Thoracic aorta (tissue), 2 donors: ENCODE results near the gene ARID3B. TPM values are rescaled to one million over a fixed set of nuclear protein-coding genes. Genes with fewer than 3 reads are reported as not detected.

Experiments
- ATAC-seq: fragments of 150-250 bp; one replicate; pipeline ENCODE4 v1.8.0; 2017; ENCODE audit warnings: low read depth; ENCODE audit not compliant: insufficient number of reproducible peaks, low FRiP score
- DNase-seq: peaks from one replicate; pipeline ENCODE4 v3.0.0-alpha.2; 2020; ENCODE audit warnings: low spot score
- H3K27ac ChIP-seq, 2 donors: fragments of 200-600 bp; sonication (generic); 1 replicate in 1 of 2; 2 replicates in 1 of 2; pipeline ENCODE4 v1.5.1; 2016; ENCODE audit warnings: mild to moderate bottlenecking in 2 of 2, moderate library complexity in 2 of 2
- H3K27me3 ChIP-seq: fragments of 200-600 bp; sonication (generic); replicated peaks from 2 replicates; pipeline ENCODE4 v1.6.0; 2016; ENCODE audit warnings: mild to moderate bottlenecking; ENCODE audit not compliant: insufficient read depth
- H3K36me3 ChIP-seq: fragments of 200-600 bp; sonication (generic); one replicate; pipeline ENCODE4 v1.5.1; 2016
- H3K4me1 ChIP-seq, 2 donors: fragments of 200-600 bp; sonication (generic); 1 replicate in 1 of 2; 2 replicates in 1 of 2; pipeline versions ENCODE4 v1.5.1 to v1.6.0; 2016; ENCODE audit warnings: low read depth in 2 of 2, mild to moderate bottlenecking in 1 of 2; ENCODE audit not compliant: control insufficient read depth in 1 of 2
- H3K4me3 ChIP-seq: fragments of 200-600 bp; sonication (generic); 2 replicates; pipeline ENCODE4 v1.5.1; 2016; ENCODE audit warnings: mild to moderate bottlenecking
- H3K9me3 ChIP-seq: fragments of 200-600 bp; sonication (generic); 2 replicates; pipeline ENCODE4 v1.5.1; 2016
- total RNA-seq, 2 donors: library from RNA; depleted of rRNA; stranded (reverse); fragments of >200 nt; gene quantifications; one replicate each; pipeline versions ENCODE4 v1.1.0 to v1.2.3, GENCODE V29; 2016
- TF ChIP-seq, protein P1 (sequence below): fragments of 200-600 bp; sonication (generic); IDR thresholded peaks from one replicate; pipeline ENCODE4 v1.5.1; 2019; ENCODE audit warnings: antibody characterized with exemption

The ARID3B gene
- total RNA-seq, 2 donors from 2014 or later, result 8.9 to 15.0 TPM

DNA sequence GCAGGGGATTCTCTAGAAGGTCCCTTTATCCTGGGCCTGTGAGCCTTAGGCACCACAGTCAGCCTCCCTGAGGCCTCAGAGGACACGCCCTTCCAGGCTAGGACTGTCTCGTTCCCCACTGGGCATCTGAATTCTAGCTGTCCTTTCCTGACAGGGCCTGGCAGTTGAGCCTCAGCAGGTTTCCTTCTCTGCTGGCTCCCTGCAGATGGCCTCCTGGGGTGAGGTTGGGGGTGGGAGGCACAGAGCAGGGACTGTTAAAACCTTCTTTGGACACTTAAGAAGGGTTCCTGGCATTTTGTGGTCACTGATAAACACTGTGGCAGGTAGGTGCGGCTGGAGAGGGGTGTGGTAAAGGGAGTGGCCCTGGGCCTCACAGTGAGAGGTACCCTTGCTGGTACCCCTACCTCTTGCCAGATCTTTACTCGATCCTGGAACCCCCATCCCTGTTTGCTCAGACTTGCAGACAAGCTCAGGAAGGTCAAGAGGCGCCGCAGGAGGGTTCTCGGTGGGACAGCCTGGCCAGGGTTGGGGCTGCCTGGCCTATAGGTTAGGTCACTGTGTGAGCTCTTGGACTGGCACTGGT is 83.1 kb downstream of the ARID3B start:
- Histone ChIP-seq H3K4me3 (no peak overlapping the region), H3K27ac (no peak overlapping the region), H3K27me3 (no peaks in the 10 kb centered on the region), H3K4me1 (peaks cover 0 to 15% of the 10 kb centered on the region in 2 donors), H3K36me3 (peaks cover 92% of the 10 kb centered on the region), H3K9me3 (no peaks in the 10 kb centered on the region)
- TF ChIP-seq, protein P1, sequence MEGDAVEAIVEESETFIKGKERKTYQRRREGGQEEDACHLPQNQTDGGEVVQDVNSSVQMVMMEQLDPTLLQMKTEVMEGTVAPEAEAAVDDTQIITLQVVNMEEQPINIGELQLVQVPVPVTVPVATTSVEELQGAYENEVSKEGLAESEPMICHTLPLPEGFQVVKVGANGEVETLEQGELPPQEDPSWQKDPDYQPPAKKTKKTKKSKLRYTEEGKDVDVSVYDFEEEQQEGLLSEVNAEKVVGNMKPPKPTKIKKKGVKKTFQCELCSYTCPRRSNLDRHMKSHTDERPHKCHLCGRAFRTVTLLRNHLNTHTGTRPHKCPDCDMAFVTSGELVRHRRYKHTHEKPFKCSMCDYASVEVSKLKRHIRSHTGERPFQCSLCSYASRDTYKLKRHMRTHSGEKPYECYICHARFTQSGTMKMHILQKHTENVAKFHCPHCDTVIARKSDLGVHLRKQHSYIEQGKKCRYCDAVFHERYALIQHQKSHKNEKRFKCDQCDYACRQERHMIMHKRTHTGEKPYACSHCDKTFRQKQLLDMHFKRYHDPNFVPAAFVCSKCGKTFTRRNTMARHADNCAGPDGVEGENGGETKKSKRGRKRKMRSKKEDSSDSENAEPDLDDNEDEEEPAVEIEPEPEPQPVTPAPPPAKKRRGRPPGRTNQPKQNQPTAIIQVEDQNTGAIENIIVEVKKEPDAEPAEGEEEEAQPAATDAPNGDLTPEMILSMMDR, result no peak
- no peak for DNase-seq
- ATAC-seq, result no peak

DNA sequence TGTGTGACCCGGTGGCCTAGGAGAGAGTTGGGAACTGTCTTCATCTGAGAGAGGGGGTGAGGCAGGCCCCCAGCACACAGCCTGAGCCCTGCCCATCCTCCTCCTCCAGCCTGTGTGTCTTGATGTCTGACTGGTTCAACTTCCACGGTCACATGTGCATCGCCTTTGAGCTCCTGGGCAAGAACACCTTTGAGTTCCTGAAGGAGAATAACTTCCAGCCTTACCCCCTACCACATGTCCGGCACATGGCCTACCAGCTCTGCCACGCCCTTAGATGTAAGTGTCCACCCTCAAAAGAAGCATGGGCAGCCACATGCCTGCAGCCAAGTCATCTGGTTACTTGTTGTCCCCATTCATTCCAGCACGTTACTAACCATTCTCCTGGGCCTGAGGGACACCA is 84.7 kb downstream of the ARID3B start:
- H3K36me3 ChIP-seq, result peaks cover 87% of the 10 kb centered on the region
- no peak overlapping the region for H3K27ac ChIP-seq
- ATAC-seq (no peak), DNase-seq (no peak)
- TF ChIP-seq, protein P1, result no peak
- no peaks in the 10 kb centered on the region for H3K27me3 ChIP-seq
- H3K4me1 ChIP-seq, result peaks cover 0 to 9% of the 10 kb centered on the region in 2 donors
- no peak overlapping the region for H3K4me3 ChIP-seq
- H3K9me3 ChIP-seq, result no peaks in the 10 kb centered on the region

DNA sequence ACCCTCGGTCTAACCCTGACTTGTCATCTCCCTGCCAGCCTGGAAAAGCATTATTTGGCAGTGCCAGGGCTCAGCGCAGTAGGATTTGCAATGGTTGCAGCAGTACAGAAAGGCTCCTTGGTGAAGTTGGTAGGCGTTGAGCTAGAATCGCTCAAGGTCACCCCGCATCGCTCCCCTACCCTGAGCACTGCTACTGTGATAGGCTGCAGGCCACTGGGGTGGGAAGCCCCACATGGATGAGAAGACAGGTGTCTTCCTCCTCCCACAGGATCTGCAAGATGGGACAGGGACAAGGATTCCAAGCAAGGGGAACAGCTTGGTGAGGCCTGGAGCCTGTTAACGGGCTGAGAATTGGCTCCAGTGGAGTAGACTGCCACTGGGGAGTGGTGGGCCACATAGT is 85.3 kb downstream of the ARID3B start:
- ATAC-seq, result no peak
- Histone ChIP-seq H3K36me3 (peaks cover 89% of the 10 kb centered on the region), H3K4me1 (peaks cover 0 to 2% of the 10 kb centered on the region in 2 donors), H3K27ac (no peak overlapping the region), H3K4me3 (no peak overlapping the region), H3K27me3 (no peaks in the 10 kb centered on the region), H3K9me3 (no peaks in the 10 kb centered on the region)
- TF ChIP-seq, protein P1, result no peak
- no peak for DNase-seq

GRCh38 chr15:74626752-74627692 is 86.0 kb downstream of the ARID3B start:
- H3K4me3 ChIP-seq, result no peak overlapping the region
- ATAC-seq (no peak), DNase-seq (no peak)
- TF ChIP-seq, protein P1, result no peak
- H3K36me3 ChIP-seq, result peaks cover 93% of the 10 kb centered on the region
- no peaks in the 10 kb centered on the region for H3K27me3 ChIP-seq
- H3K4me1 ChIP-seq, result no peaks in the 10 kb centered on the region
- H3K27ac ChIP-seq, result no peak overlapping the region
- no peaks in the 10 kb centered on the region for H3K9me3 ChIP-seq

GRCh38 chr15:74627766-74628165 is 86.7 kb downstream of the ARID3B start:
- TF ChIP-seq, protein P1, result no peak
- DNase-seq (no peak), ATAC-seq (no peak)
- H3K27ac ChIP-seq, result no peak overlapping the region
- no peak overlapping the region for H3K4me3 ChIP-seq
- H3K36me3 ChIP-seq, result peaks cover 93% of the 10 kb centered on the region
- H3K27me3 ChIP-seq, result no peaks in the 10 kb centered on the region
- no peaks in the 10 kb centered on the region for H3K9me3 ChIP-seq
- H3K4me1 ChIP-seq, result no peaks in the 10 kb centered on the region
